H1 (cell line): ENCODE results near the gene CPED1. TPM values are rescaled to one million over a fixed set of nuclear protein-coding genes. Genes with fewer than 3 reads are reported as not detected.

Source experiments
- CTCF ChIA-PET: fragments of 300-600 bp; sonication (Branson Sonifier 250); formaldehyde crosslinking; loops from one replicate; lab custom pipeline; 2021; ENCODE audit not compliant: partially characterized antibody; lab: Charles Lee
- POLR2A ChIA-PET: fragments of 300-600 bp; sonication (Branson Sonifier 250); formaldehyde crosslinking; loops from one replicate; lab custom pipeline; 2021; ENCODE audit warnings: inconsistent platforms; ENCODE audit not compliant: partially characterized antibody; lab: Charles Lee
- DNase-seq, 2 experiments: peaks; one replicate each; pipeline versions ENCODE4 v3.0.0 to v3.0.0-alpha.2; 2010 to 2022; ENCODE audit warnings: low spot score in 2 of 2, low read depth in 1 of 2, mixed read lengths in 1 of 2
- FAIRE-seq: peaks from 2 replicates; lab custom pipeline; 2011; peaks lifted over from hg19 to GRCh38; lab: Jason Lieb, UNC
- H2AFZ ChIP-seq: 2 replicates; pipeline ENCODE4 v1.8.1; 2012; ENCODE audit warnings: low read length, inconsistent platforms
- H2AK5ac ChIP-seq: 2 replicates; pipeline ENCODE4 v1.6.1; 2013; ENCODE audit warnings: low read depth, low read length
- H2BK120ac ChIP-seq: replicated peaks from 2 replicates; pipeline ENCODE3; 2013; ENCODE audit warnings: low read depth, low read length, inconsistent platforms
- H2BK12ac ChIP-seq: 2 replicates; pipeline ENCODE4 v1.6.1; 2013; ENCODE audit warnings: low read depth, low read length
- H2BK15ac ChIP-seq: 2 replicates; pipeline ENCODE4 v1.6.1; 2013; ENCODE audit warnings: low read length
- H2BK20ac ChIP-seq: 2 replicates; pipeline ENCODE4 v1.6.1; 2013; ENCODE audit warnings: low read length
- H2BK5ac ChIP-seq: 2 replicates; pipeline ENCODE4 v1.6.1; 2013; ENCODE audit warnings: low read depth, low read length
- H3K14ac ChIP-seq: 2 replicates; pipeline ENCODE4 v1.6.1; 2013; ENCODE audit warnings: inconsistent platforms; ENCODE audit not compliant: insufficient read length
- H3K18ac ChIP-seq: 2 replicates; pipeline ENCODE4 v1.6.1; 2013; ENCODE audit warnings: low read length; ENCODE audit errors: extremely low read depth
- H3K23ac ChIP-seq: 2 replicates; pipeline ENCODE4 v1.6.1; 2013; ENCODE audit warnings: inconsistent platforms; ENCODE audit not compliant: insufficient read length
- H3K23me2 ChIP-seq: 2 replicates; pipeline ENCODE4 v1.6.1; 2013; ENCODE audit warnings: low read depth, low read length
- H3K27ac ChIP-seq: 2 replicates; pipeline ENCODE4 v1.6.1; 2011; ENCODE audit warnings: low read depth, low read length, inconsistent platforms
- H3K27me3 ChIP-seq, 4 experiments: replicated peaks in 1 of 4; 1 replicate in 1 of 4; 2 replicates in 3 of 4; pipeline versions ENCODE4 v1.6.1 to v1.8.1; 2011 to 2013; ENCODE audit warnings: low read length in 3 of 4, mild to moderate bottlenecking in 3 of 4, inconsistent platforms in 2 of 4, mixed read lengths in 2 of 4, moderate library complexity in 1 of 4; ENCODE audit not compliant: control insufficient read depth in 3 of 4, insufficient read depth in 3 of 4; ENCODE audit errors: extremely low read depth in 1 of 4
- H3K36me3 ChIP-seq, 4 experiments: 2 replicates each; pipeline versions ENCODE4 v1.6.1 to v1.8.1; 2011 to 2013; ENCODE audit warnings: mild to moderate bottlenecking in 4 of 4, low read length in 3 of 4, moderate library complexity in 2 of 4, control low read depth in 1 of 4, inconsistent platforms in 1 of 4; ENCODE audit not compliant: insufficient read depth in 4 of 4, control insufficient read depth in 2 of 4
- H3K4ac ChIP-seq: replicated peaks from 2 replicates; pipeline ENCODE3; 2013; ENCODE audit warnings: low read length, low read depth, mixed read lengths, inconsistent platforms; ENCODE audit not compliant: insufficient read length
- H3K4me1 ChIP-seq, 4 experiments: replicated peaks in 1 of 4; 1 replicate in 1 of 4; 2 replicates in 3 of 4; pipeline versions ENCODE4 v1.6.1 to v1.8.1; 2011 to 2013; ENCODE audit warnings: low read length in 3 of 4, inconsistent platforms in 2 of 4, mixed read lengths in 1 of 4; ENCODE audit not compliant: insufficient read depth in 4 of 4, control insufficient read depth in 3 of 4
- H3K4me2 ChIP-seq, 2 experiments: 2 replicates each; pipeline versions ENCODE4 v1.6.1 to v1.8.1; 2011 to 2013; ENCODE audit warnings: low read depth in 2 of 2, low read length in 2 of 2, control low read depth in 1 of 2, inconsistent platforms in 1 of 2, mild to moderate bottlenecking in 1 of 2; ENCODE audit not compliant: insufficient read depth in 1 of 2
- H3K4me3 ChIP-seq, 4 experiments: fragments of 200-600, 300-600 bp in 1 of 4; sonication (generic), shearing (Covaris generic), sonication (Bioruptor Twin) in 1 of 4; 2 replicates each; pipeline versions ENCODE4 v1.5.1 to v1.8.1; 2011 to 2016; ENCODE audit warnings: low read length in 4 of 4, low read depth in 3 of 4, control low read depth in 2 of 4, inconsistent platforms in 2 of 4, mild to moderate bottlenecking in 2 of 4, mixed read lengths in 1 of 4, moderate library complexity in 1 of 4; ENCODE audit not compliant: insufficient read depth in 2 of 4; ENCODE audit errors: extremely low read depth in 1 of 4
- H3K56ac ChIP-seq: replicated peaks from 2 replicates; pipeline ENCODE3; 2013; ENCODE audit warnings: low read depth, mild to moderate bottlenecking, mixed read lengths, low read length, inconsistent platforms; ENCODE audit not compliant: insufficient read length
- H3K79me1 ChIP-seq: 2 replicates; pipeline ENCODE4 v1.6.1; 2013; ENCODE audit warnings: low read depth, low read length, control low read depth
- H3K79me2 ChIP-seq, 2 experiments: 2 replicates each; pipeline versions ENCODE4 v1.6.1 to v1.8.1; 2012 to 2013; ENCODE audit warnings: low read length in 2 of 2, mild to moderate bottlenecking in 2 of 2, inconsistent platforms in 1 of 2; ENCODE audit not compliant: insufficient read depth in 2 of 2, control insufficient read depth in 1 of 2
- H3K9ac ChIP-seq, 4 experiments: replicated peaks in 1 of 4; 1 replicate in 1 of 4; 2 replicates in 3 of 4; pipeline versions ENCODE4 v1.6.1 to v1.8.1; 2011 to 2013; ENCODE audit warnings: low read depth in 3 of 4, low read length in 3 of 4, control low read depth in 2 of 4, mild to moderate bottlenecking in 2 of 4, moderate library complexity in 2 of 4, inconsistent platforms in 1 of 4; ENCODE audit errors: extremely low read depth in 1 of 4
- H3K9me3 ChIP-seq, 2 experiments: 2 replicates each; pipeline versions ENCODE4 v1.6.1 to v1.8.1; 2012 to 2013; ENCODE audit warnings: mild to moderate bottlenecking in 2 of 2, moderate library complexity in 2 of 2, control low read depth in 1 of 2, inconsistent platforms in 1 of 2, low read depth in 1 of 2, low read length in 1 of 2, mixed read lengths in 1 of 2; ENCODE audit not compliant: insufficient read depth in 2 of 2
- H4K20me1 ChIP-seq, 2 experiments: replicated peaks in 1 of 2; 2 replicates each; pipeline versions ENCODE3 to v1.8.1; 2011 to 2013; ENCODE audit warnings: inconsistent platforms in 2 of 2, low read length in 2 of 2, mild to moderate bottlenecking in 1 of 2; ENCODE audit not compliant: insufficient read depth in 2 of 2, control insufficient read depth in 1 of 2
- H4K5ac ChIP-seq: 2 replicates; pipeline ENCODE4 v1.6.1; 2013; ENCODE audit warnings: low read length, low read depth, mixed read lengths, inconsistent platforms; ENCODE audit not compliant: insufficient read length
- H4K8ac ChIP-seq: 2 replicates; pipeline ENCODE4 v1.8.0; 2013; ENCODE audit warnings: mild to moderate bottlenecking, moderate library complexity, low read length, inconsistent platforms; ENCODE audit not compliant: insufficient read depth; ENCODE audit errors: extremely low read depth
- H4K91ac ChIP-seq: replicated peaks from 2 replicates; pipeline ENCODE3; 2013; ENCODE audit warnings: low read length, mixed read lengths, inconsistent platforms; ENCODE audit not compliant: insufficient read length
- SP4 ChIP-seq: IDR thresholded peaks from 2 replicates; pipeline ENCODE4 v1.6.1; 2012; ENCODE audit warnings: low read length, inconsistent platforms
- TBP ChIP-seq: IDR thresholded peaks from 2 replicates; pipeline ENCODE4 v1.6.1; 2011; ENCODE audit warnings: low read depth, low read length, improper control_type of control experiment
- TEAD4 ChIP-seq: IDR thresholded peaks from 2 replicates; pipeline ENCODE4 v1.6.1; 2012; ENCODE audit warnings: low read depth, low read length, inconsistent platforms, mixed read lengths
- WGBS, 2 experiments: shearing (Covaris generic) in 1 of 2; methylation state at CpG; one replicate each; pipeline versions ENCODE4 v1.1.6 to v1.1.7; 2013 to 2015; ENCODE audit warnings: low lambda C conversion rate in 2 of 2, mixed read lengths in 2 of 2, inconsistent platforms in 1 of 2, low coverage in 1 of 2, missing lambda C conversion rate in 1 of 2; ENCODE audit not compliant: insufficient replicate concordance in 2 of 2, insufficient coverage in 1 of 2, insufficient read length in 1 of 2; ENCODE audit errors: extremely low coverage in 1 of 2, missing lambda C conversion rate in 1 of 2; 5-methylcytosine and 5-hydroxymethylcytosine counted together
- polyA plus RNA-seq, 7 experiments: library from polyadenylated mRNA; depleted of rRNA in 3 of 7; stranded (reverse) in 5 of 7; unstranded in 2 of 7; fragments of >200 nt in 5 of 7; fragments of 200-250 nt in 2 of 7; gene quantifications; 1 replicate in 5 of 7; 2 replicates in 1 of 7; 4 replicates in 1 of 7; pipeline versions ENCODE4 v1.2.1 to v1.2.3, GENCODE V29; 2011 to 2013; ENCODE audit warnings: missing spikeins in 2 of 7, mixed read lengths in 2 of 7
- total RNA-seq: library from RNA; stranded (reverse); fragmentation: NEBNext Ultra II Directional; extraction: Animal tissue kit (Norgen Biotek cat#: 25700); gene quantifications from 2 replicates; pipeline ENCODE4 v1.2.1, GENCODE V29; 2021

Gene CPED1
- total and polyA plus RNA-seq, 2 of the 8 experiments (the other 6 are each of a cell fraction or from before 2014, with no cell fraction given), result 0.08 to 0.39 TPM

DNA sequence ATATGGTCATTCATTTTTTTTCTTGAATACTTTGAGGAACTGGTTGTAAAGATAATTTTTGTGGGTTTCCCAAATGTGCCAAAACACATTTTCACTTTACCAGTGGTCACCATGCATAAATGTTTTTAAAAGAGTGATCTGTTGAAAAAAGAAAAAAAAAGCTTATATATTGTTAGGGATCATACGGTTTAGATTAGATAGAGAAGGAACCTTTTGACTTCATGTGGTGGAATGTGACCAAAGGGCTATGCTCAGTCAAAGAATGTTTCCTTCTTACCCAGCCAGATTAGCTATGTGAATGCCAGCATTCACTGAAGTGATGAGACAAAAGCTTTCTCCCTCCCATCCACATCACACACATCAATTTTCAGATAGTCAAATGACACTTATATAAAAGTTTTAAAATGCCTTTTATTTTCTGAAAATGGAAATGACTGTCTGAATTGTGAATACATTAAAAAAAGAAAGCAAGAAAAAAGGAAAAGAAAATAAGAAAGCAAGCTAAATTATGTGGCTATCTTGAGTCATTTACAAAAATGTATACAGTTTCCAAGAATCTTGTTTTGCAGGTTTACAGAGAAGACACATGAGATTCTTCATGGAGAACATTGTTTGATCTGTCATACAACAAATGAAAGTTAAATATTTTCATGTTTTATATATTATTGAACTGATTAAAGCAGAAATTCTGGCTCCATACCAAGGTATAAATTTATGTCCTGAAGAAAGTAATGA lies 8.6 kb upstream of the CPED1 start:
- DNase-seq, result no peak
- POLR2A ChIA-PET, result no interaction called here

More for the DNA sequence above, 8.6 kb upstream of the CPED1 start:
- H3K36me3 ChIP-seq, result peaks cover 0 to 10% (median under 1%) of the 10 kb centered on the region in 4 experiments; a peak in 2 of 8 replicates
- H3K4ac ChIP-seq, result no peak overlapping the region
- 88% methylated on average over 1 of the region's 1 CpG; no CpG with 5 or more reads in 1 of the 2 experiments for WGBS, 2 experiments
- TF ChIP-seq TEAD4 (0 out of 2 replicates have a peak, but pooled peaks have one; percentile 44), SP4 (no peak), TBP (no peak)
- no peak overlapping the region for H2BK5ac ChIP-seq
- no peak overlapping the region for H3K23ac ChIP-seq
- no peaks in the 10 kb centered on the region for H3K4me1 ChIP-seq
- H4K8ac ChIP-seq, result no peak overlapping the region
- no peak overlapping the region for H2BK12ac ChIP-seq
- no peak overlapping the region for H3K14ac ChIP-seq
- no peaks in the 10 kb centered on the region for H3K9me3 ChIP-seq
- no peak overlapping the region for H3K18ac ChIP-seq
- H2BK120ac ChIP-seq, result no peak overlapping the region
- no peaks in the 10 kb centered on the region for H3K79me1 ChIP-seq
- H2AFZ ChIP-seq, result no peak overlapping the region
- no peak overlapping the region for H3K27ac ChIP-seq
- H3K4me2 ChIP-seq, result no peak overlapping the region
- CTCF ChIA-PET, result interaction anchor here (0.7 to 2.6 kb wide), 6 partner anchors 8 to 184 kb away, joined by 3 to 7 read pairs (median 3); partner anchors contain the start of gene CPED1
- H4K20me1 ChIP-seq, result peaks cover 0 to 2% of the 10 kb centered on the region in 2 experiments
- no peak overlapping the region for H2AK5ac ChIP-seq
- H3K4me3 ChIP-seq, result no peak overlapping the region
- H3K27me3 ChIP-seq, result no peaks in the 10 kb centered on the region
- no peak overlapping the region for H3K56ac ChIP-seq
- H4K91ac ChIP-seq, result no peak overlapping the region
- H4K5ac ChIP-seq, result no peak overlapping the region
- no peak overlapping the region for H2BK15ac ChIP-seq
- H3K23me2 ChIP-seq, result no peaks in the 10 kb centered on the region
- peak; percentile 78 for FAIRE-seq
- no peaks in the 10 kb centered on the region for H3K79me2 ChIP-seq
- H2BK20ac ChIP-seq, result no peak overlapping the region
- no peak overlapping the region for H3K9ac ChIP-seq
